Measurements from ENCODE around the gene NUDT22. TPM values are rescaled to one million over a fixed set of nuclear protein-coding genes. Genes with fewer than 3 reads are reported as not detected.

The NUDT22 gene
- total and polyA plus RNA-seq, 2 of the 8 experiments (the other 6 are each of a cell fraction or from before 2014, with no cell fraction given), result 43.4 to 69.0 TPM

- H3K4me2 ChIP-seq (ENCODE audit: insufficient read depth in 1 of 2, low read depth in 2 of 2, low read length in 2 of 2), result no peak overlapping the region
- H3K79me2 ChIP-seq (ENCODE audit: control insufficient read depth in 1 of 2, insufficient read depth in 2 of 2, low read length in 2 of 2), result no peaks in the 10 kb centered on the region
- no peak for DNase-seq (ENCODE audit: low read depth in 1 of 2, low spot score in 2 of 2)
- H3K4ac ChIP-seq (replicated peaks; ENCODE audit: insufficient read length, low read depth, low read length), result no peak overlapping the region
- no peak overlapping the region for H4K8ac ChIP-seq (ENCODE audit: extremely low read depth, insufficient read depth, low read length)
- no peak overlapping the region for H4K5ac ChIP-seq (ENCODE audit: insufficient read length, low read depth, low read length)
- 92% methylated on average over 30 of the region's 35 CpGs; no CpG with 5 or more reads in 1 of the 2 experiments for WGBS, 2 experiments (ENCODE audit: extremely low coverage in 1 of 2, insufficient coverage in 1 of 2, insufficient read length in 1 of 2, insufficient replicate concordance in 2 of 2, low coverage in 1 of 2, low lambda C conversion rate in 2 of 2, missing lambda C conversion rate in 1 of 2)
- no peak for FAIRE-seq
- no peak overlapping the region for H3K14ac ChIP-seq (ENCODE audit: insufficient read length)
- no peak overlapping the region for H4K91ac ChIP-seq (replicated peaks; ENCODE audit: insufficient read length, low read length)
- peaks cover 2% of the 10 kb centered on the region for H3K23me2 ChIP-seq (ENCODE audit: low read depth, low read length)
- no peak overlapping the region for H3K9ac ChIP-seq (replicated peaks in 1 of 4; ENCODE audit: extremely low read depth in 1 of 4, low read depth in 3 of 4, low read length in 3 of 4)
- no peak overlapping the region for H2BK5ac ChIP-seq (ENCODE audit: low read depth, low read length)
- no peak overlapping the region for H3K56ac ChIP-seq (replicated peaks; ENCODE audit: insufficient read length, low read depth, low read length)
- H2BK12ac ChIP-seq (ENCODE audit: low read depth, low read length), result no peak overlapping the region
- H3K23ac ChIP-seq (ENCODE audit: insufficient read length), result no peak overlapping the region
- H4K20me1 ChIP-seq (replicated peaks in 1 of 2; ENCODE audit: control insufficient read depth in 1 of 2, insufficient read depth in 2 of 2, low read length in 2 of 2), result peaks cover 4 to 13% of the 10 kb centered on the region in 2 experiments
- H3K79me1 ChIP-seq (ENCODE audit: low read depth, low read length), result no peaks in the 10 kb centered on the region
- H3K36me3 ChIP-seq (ENCODE audit: control insufficient read depth in 2 of 4, insufficient read depth in 4 of 4, low read length in 3 of 4), result peaks cover 10 to 56% (median 23%) of the 10 kb centered on the region in 4 experiments
- H3K27me3 ChIP-seq (replicated peaks in 1 of 4; ENCODE audit: control insufficient read depth in 3 of 4, extremely low read depth in 1 of 4, insufficient read depth in 3 of 4, low read length in 3 of 4), result no peaks in the 10 kb centered on the region
- H3K4me3 ChIP-seq (ENCODE audit: extremely low read depth in 1 of 4, insufficient read depth in 2 of 4, low read depth in 3 of 4, low read length in 4 of 4), result no peak overlapping the region
- H3K4me1 ChIP-seq (replicated peaks in 1 of 4; ENCODE audit: control insufficient read depth in 3 of 4, insufficient read depth in 4 of 4, low read length in 3 of 4), result peaks cover 0 to 11% (median 4%) of the 10 kb centered on the region in 4 experiments; a peak in 5 of 7 replicates
- no peak overlapping the region for H2AK5ac ChIP-seq (ENCODE audit: low read depth, low read length)
- H2BK120ac ChIP-seq (replicated peaks; ENCODE audit: low read depth, low read length), result no peak overlapping the region
- no peak overlapping the region for H3K18ac ChIP-seq (ENCODE audit: extremely low read depth, low read length)
- no peak overlapping the region for H2BK15ac ChIP-seq (ENCODE audit: low read length)
- H2AFZ ChIP-seq (ENCODE audit: low read length), result no peak overlapping the region
- H3K9me3 ChIP-seq (ENCODE audit: insufficient read depth in 2 of 2, low read depth in 1 of 2, low read length in 1 of 2), result no peaks in the 10 kb centered on the region
- ChIA-PET CTCF (ENCODE audit: partially characterized antibody) (interaction anchor here (0.6 to 8.5 kb wide), 11 partner anchors 9 to 841 kb away, joined by 3 to 102 read pairs (median 4); partner anchors contain the start of genes BAD, CATSPERZ, PLCB3 and PPP1R14B), POLR2A (ENCODE audit: partially characterized antibody) (interaction anchor here (0.6 to 11.9 kb wide), 7 partner anchors 9 to 95 kb away, joined by 3 to 352 read pairs (median 4); partner anchors contain the start of genes FKBP2, PLCB3 and PPP1R14B)
- no peak overlapping the region for H3K27ac ChIP-seq (ENCODE audit: low read depth, low read length)
- H2BK20ac ChIP-seq (ENCODE audit: low read length), result no peak overlapping the region
- TF ChIP-seq SAP30 (IDR thresholded peaks at IDR 0.05; ENCODE audit: insufficient read depth, insufficient replicate concordance, low read length), result no peak
- TF ChIP-seq SRF (IDR thresholded peaks at IDR 0.05; ENCODE audit: low read depth, low read length), result no peak
- TF ChIP-seq KDM4A (IDR thresholded peaks at IDR 0.05; ENCODE audit: low read depth, low read length, severe bottlenecking), result no peak
- TF ChIP-seq ZNF274 (IDR thresholded peaks at IDR 0.05; ENCODE audit: borderline replicate concordance, extremely low read depth, low read length), result no peak
- TF ChIP-seq YY1 (IDR thresholded peaks at IDR 0.05; ENCODE audit: low read depth, low read length), result no peak
- no peak for TF ChIP-seq MAX (IDR thresholded peaks at IDR 0.05)
- no peak for TF ChIP-seq KDM5A (IDR thresholded peaks at IDR 0.05; ENCODE audit: low read length)
- TF ChIP-seq JUN (IDR thresholded peaks at IDR 0.05; ENCODE audit: low read depth, low read length), result no peak
- TF ChIP-seq NRF1 (IDR thresholded peaks at IDR 0.05; ENCODE audit: low read depth, low read length), result no peak
- TF ChIP-seq FOSL1 (IDR thresholded peaks at IDR 0.05; ENCODE audit: insufficient read depth, low read depth, low read length), result no peak
These were observed 39.4 kb downstream of the NUDT22 start for GRCh38 chr11:64265176-64266160.

Data from H1 (cell line).